ENCODE data around the gene CEP85L. TPM values are rescaled to one million over a fixed set of nuclear protein-coding genes. Genes with fewer than 3 reads are reported as not detected.

CEP85L gene
- total and polyA plus RNA-seq, 10 of the 15 experiments (the other 5 are each of a cell fraction or from before 2014, with no cell fraction given), result 1.8 to 10.9 (median 7.1) TPM

- ChIA-PET POLR2A (no interaction called here), RAD21 (ENCODE audit: unreplicated experiment) (no interaction called here), CTCF (no interaction called here), SMC1A (ENCODE audit: uncharacterized antibody, unreplicated experiment) (interaction anchor here (0.6 kb wide), 2 partner anchors 9 to 494 kb away, joined by 3 read pairs; no protein-coding TSS in a partner anchor)
- TF ChIP-seq ELK1 (IDR thresholded peaks at IDR 0.05; ENCODE audit: low read depth, low read length) (no peak), SP1 (IDR thresholded peaks at IDR 0.05; ENCODE audit: low read depth, low read length) (no peak), STAT1 (conservative IDR thresholded peaks at IDR 0.05) (no peak), SKIL (IDR thresholded peaks at IDR 0.05; ENCODE audit: low read depth, poor library complexity, severe bottlenecking) (no peak), SIX5 (IDR thresholded peaks at IDR 0.05; ENCODE audit: low read depth, low read length, severe bottlenecking) (no peak), SUPT20H (IDR thresholded peaks at IDR 0.05; ENCODE audit: borderline replicate concordance, control insufficient read depth, low read depth, low read length) (no peak), HCFC1 (IDR thresholded peaks at IDR 0.05; ENCODE audit: low read length) (no peak), CBFB (IDR thresholded peaks at IDR 0.05; ENCODE audit: low read depth) (no peak), BCLAF1 (IDR thresholded peaks at IDR 0.05) (no peak)
- no peaks in the 10 kb centered on the region for H4K20me1 ChIP-seq (ENCODE audit: control insufficient read depth, insufficient read depth)
- no TSS peak for BruUV-seq (replicated peaks)
- H3K9me3 ChIP-seq (replicated peaks; ENCODE audit: control insufficient read depth, insufficient read depth, low read length), result no peaks in the 10 kb centered on the region
- peaks cover 0 to 11% of the 10 kb centered on the region in 2 experiments; a peak in 1 of 4 replicates for H3K36me3 ChIP-seq (ENCODE audit: control insufficient read depth in 2 of 2, insufficient read depth in 2 of 2, low read length in 1 of 2)
- in situ Hi-C loops (cut with MboI) (no loop called here), intact Hi-C loops (cut with micrococcal nuclease; ENCODE audit: unreplicated experiment) (no loop called here)
- H3K79me2 ChIP-seq (ENCODE audit: control insufficient read depth, insufficient read depth, low read length), result no peaks in the 10 kb centered on the region
- H3K27me3 ChIP-seq (replicated peaks in 1 of 2; ENCODE audit: control insufficient read depth in 2 of 2, insufficient read depth in 2 of 2, low read length in 1 of 2), result no peaks in the 10 kb centered on the region
- H3K4me2 ChIP-seq (ENCODE audit: control insufficient read depth, insufficient read depth), result no peak overlapping the region
- FAIRE-seq (no peak), DNase-seq (ENCODE audit: low read depth, low spot score) (no peak), ATAC-seq (no peak)
- no peaks in the 10 kb centered on the region for H3K4me1 ChIP-seq (ENCODE audit: control insufficient read depth, insufficient read depth, low read length)
- 98% methylated on average over 4 of the region's 4 CpGs for WGBS (ENCODE audit: insufficient coverage, insufficient replicate concordance, low lambda C conversion rate, missing lambda C conversion rate)
- no peak overlapping the region for H3K27ac ChIP-seq (ENCODE audit: control insufficient read depth, insufficient read depth)
- H3K4me3 ChIP-seq, result no peak overlapping the region
- no peak overlapping the region for H2AFZ ChIP-seq (ENCODE audit: control insufficient read depth, low read depth, low read length)
- no peak overlapping the region for H3K9ac ChIP-seq (ENCODE audit: control insufficient read depth, insufficient read depth, low read length)
Measured at GRCh38 chr6:118469468-118469867, 181.9 kb downstream of the CEP85L start.

Measured in GM12878 (cell line).